T47D (cell line): ENCODE data around the gene RETREG1.
A peak's percentile ranks its signal among the peaks of the same experiment; 100 is the strongest.

Experiments
- DNase-seq, 2 experiments: peaks; one replicate each; pipeline versions ENCODE4 v3.0.0 to v3.0.0-alpha.2; 2011 to 2012; ENCODE audit warnings: low read depth in 1 of 2, low spot score in 1 of 2
- JUND ChIP-seq: IDR thresholded peaks from 2 replicates; pipeline ENCODE4 v1.6.1; 2012; ENCODE audit warnings: low read depth
- in situ Hi-C: cut with HindIII; loops from 2 replicates; pipeline ENCODE4 v1.10.0; 2016; ENCODE audit warnings: low sequenced_read_pairs, low pct_unique_long_range_greater_than_20kb

The RETREG1 gene

DNA sequence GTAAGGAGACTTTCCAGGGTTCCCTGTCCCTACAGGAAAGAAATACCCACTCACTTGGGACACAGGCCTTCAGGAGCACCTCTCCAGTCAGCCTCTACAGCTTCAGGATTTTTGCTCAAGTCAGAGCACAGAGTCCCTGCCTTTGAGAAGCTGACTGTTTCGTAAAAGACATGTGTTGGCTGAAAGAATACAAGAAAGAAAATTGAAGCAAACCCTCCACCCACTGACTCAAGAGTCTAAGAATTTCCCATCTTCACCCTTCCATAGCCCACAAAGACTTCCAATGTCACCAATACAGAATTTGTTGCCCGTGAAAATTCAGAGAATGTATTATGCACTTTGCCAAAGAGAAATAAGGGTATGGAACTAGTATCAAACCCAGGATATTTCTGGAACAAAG, 98.2 kb downstream of the RETREG1 start:
- TF ChIP-seq JUND = no peak
- in situ Hi-C loops = no loop called here
- no peak for DNase-seq

DNA sequence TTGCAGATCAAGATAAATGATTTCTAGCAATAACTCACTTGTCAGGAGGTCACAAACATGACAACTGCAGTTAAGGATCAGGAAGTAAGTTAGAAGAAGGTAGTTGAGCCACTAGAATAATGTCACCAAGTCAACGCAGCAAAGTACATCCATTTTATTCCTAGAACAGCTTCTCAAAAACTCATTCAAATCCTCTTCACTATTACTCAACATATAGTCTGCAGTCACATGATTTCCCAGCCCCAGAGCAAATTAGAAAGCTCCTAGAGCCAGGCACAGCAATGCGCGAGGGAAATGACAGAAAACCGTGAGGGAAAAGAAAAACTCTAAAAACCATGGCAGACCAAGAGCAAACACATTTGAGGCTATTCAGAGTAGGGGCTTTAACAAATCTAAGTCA, 101.3 kb downstream of the RETREG1 start:
- no peak for TF ChIP-seq JUND
- in situ Hi-C loops = no loop called here
- DNase-seq = no peak

DNA sequence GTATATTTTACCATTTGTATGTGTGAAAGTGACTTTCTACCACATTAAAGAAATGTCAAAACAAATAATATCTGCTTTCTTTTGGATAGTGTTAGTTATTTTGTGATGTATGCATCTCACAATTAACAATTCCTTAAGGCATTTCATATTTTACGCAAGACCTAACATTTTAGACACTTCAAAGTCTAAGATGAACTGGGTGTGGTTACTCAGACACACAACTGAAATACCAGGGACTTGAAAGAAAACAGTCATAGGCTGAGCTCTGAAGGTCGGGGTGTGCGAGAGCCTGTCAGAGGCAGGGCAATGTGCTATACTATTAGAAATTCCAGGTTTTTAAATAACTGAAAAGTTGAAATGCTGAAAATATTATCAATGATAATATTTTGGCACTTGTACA, 106.7 kb downstream of the RETREG1 start:
- no peak for DNase-seq
- TF ChIP-seq JUND = no peak
- in situ Hi-C loops = no loop called here

DNA sequence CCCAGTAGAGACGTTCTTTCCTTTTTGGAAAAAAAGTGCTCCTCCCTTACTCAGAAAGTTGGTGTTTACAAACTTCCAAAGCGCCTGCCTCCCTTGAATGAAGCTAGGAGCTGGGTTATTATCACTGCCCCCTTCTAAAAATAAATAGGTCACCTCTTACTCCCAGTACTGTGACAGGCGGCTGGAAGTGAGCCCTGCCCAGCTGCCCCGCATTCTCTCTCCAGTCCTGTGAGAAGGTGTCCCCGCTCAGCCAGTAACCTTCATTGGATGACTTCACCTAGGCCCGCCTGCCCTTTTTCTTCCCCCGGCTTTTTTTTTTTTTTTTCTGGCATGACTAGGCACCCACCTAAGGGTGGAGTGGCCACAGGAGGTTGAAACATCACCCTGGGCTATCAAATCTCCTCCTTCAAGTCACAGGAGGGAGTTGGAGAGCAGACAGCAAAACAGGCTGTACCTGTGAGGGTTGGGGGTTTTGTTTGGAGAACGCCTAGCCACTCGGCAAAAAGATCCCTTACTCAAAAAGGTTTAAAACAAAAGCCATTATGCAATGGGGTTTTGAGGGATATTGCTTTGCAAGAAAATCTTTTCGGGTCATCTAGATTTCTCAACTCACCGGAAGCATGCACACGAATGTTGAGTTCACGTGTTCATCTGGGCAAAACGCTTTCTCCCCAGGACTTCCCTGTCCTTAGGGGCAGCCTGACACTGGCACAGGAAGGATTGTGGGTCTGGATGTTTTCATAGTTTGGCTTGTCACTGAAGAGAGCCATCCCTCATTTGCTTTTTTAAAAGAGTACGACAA, 107.9 kb downstream of the RETREG1 start:
- DNase-seq = peak; percentile 18 to 73
- TF ChIP-seq JUND = no peak
- in situ Hi-C loops = no loop called here

DNA sequence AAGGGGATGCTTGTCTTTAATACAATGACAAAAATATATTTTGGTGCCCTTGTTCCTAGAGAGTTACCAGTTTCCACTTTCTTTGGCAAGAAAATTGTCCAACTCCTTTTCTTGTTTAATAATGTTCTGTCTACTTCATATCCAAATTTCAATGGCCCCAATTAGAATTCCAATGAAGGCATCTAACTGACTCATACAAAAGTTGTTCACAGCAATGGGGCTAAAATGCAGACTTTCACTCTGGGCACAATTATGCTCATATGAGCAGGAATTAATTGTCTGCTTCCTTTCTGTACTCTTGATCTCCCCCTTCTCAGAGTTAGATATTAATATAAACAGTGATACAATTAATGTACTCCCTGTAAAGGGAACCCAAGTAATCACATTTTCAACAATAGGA, 109.1 kb downstream of the RETREG1 start:
- in situ Hi-C loops = no loop called here
- DNase-seq = no peak
- TF ChIP-seq JUND = no peak

DNA sequence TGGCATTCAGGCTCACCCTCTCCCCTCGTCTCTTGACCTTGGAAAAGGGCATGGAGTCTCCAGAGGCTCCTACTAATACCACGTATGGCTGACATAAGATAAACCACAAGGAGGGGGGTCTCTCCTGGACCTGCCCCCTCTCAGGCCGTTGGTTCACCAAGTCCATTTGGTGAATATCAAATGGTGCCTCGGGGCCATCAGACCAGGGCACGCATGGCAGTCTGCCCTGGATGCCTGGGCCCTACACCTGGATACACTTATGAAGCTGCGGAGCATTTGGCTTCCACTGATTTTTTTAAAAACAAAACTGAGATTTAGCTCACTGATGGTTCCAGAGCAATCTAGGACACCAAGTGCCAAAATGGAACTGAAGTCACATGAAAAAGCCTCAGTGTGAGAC, 110.9 kb downstream of the RETREG1 start:
- TF ChIP-seq JUND = no peak
- in situ Hi-C loops = no loop called here
- no peak for DNase-seq

DNA sequence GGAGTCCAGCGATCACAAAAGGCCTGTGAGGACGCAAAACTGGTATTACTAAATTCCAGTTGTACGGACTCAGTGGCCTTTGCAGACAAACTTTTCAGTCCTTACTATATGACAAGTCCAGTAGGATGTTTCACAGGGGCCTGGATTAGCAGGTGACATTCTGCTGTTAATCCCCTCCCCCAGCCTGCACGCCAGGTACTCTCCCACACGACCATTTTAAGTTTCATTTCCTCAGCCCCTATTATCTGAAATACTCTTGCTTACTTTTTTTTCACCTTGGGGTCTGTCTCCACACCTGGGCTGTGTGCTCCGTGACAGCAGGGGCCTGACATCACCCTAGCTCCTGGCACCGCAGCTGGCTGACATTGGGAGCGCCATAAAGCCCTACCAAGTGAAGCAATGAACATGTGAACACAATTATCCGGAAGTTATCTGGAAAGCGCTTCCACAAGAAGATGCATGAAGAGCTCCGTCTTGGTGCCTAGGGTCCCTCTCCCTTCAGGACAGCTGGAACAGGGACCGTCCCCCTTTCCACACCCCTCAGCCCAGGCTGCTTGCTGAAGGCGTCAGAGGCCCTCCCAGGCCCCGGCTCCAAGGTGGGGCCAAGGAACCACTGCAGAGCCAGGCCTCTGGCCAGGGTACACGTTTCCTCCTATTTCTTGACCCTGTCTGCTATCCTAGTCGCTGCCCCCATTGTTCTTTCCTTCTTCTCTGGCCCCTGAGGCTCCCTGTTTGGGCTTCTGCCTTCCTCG, 111.5 kb downstream of the RETREG1 start:
- no peak for TF ChIP-seq JUND
- no peak for DNase-seq
- in situ Hi-C loops = no loop called here

DNA sequence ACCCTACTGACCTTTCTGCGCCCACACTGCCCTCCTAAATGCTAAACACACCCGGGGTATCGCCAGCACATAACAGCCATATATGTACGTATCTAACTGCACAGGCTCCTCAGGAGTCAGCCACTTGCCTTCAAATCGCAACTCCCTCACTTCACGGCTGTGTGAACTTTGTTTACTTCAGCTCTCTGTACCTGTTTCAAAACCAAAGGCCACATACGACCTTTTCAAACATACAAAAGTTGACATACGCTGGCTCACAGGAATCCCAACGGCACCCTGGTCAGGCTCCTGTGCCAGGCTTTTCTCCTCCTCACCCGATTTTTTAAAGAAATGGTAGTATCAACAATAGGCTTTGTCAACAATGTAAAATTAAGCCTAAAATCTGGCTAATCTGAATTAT, 112.2 kb downstream of the RETREG1 start:
- in situ Hi-C loops = no loop called here
- no peak for DNase-seq
- no peak for TF ChIP-seq JUND

DNA sequence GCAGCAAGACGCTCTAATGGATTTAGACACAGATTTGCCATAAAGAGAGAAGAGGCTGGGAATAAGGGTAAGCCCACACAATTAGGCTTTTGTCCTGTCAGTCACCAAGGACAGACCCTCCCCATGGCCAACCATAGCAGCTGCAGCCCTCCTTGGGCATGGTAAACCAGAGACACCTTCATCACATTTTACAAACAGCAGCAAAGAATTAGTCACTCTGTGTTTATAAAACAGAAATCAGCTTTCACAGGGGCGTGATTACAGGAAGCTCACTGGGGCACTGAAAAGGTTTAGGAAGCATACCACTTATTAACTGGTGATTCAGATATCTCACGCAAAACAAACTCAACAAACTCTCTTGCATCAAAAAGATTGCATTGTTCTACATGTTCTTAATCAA, 113.9 kb downstream of the RETREG1 start:
- TF ChIP-seq JUND = no peak
- no peak for DNase-seq
- in situ Hi-C loops = no loop called here

DNA sequence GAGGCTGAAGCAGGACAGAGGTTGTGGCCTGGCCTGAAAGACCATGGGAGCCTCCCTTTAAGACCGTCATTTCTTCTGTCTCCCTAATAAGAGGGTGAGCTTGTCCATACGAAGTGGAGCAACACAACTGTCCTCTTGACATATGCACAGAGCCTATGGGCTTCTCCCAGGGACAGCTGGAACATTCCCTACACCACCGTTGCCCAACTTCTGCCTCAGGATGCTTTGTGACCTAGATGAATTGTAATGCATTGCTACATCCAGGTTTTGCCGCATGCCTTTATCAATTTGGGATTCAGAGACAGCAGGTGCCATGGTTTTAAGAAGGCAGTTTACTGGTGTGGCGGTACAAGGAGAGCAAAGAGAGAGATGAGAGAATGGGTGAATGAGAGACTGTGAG, 116.8 kb downstream of the RETREG1 start:
- no peak for TF ChIP-seq JUND
- DNase-seq = no peak
- in situ Hi-C loops = no loop called here

DNA sequence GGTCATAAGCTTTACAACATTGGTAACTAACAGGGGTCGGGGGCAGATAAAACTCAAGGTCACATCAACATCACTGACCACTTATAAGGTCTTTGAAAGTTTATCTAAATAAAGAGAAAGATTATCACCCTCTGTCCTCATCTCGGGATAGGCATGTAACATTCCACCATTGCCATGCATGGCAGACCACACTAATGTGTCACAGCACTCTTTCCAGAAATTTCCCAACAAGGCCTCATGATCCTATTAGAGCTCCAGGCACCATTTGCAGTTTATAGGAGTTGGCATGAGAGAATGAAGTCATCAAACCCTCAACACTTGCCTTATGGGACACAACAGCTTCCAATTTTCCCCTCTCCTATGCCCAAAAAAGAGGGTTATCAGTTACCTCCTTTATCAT, 119.3 kb downstream of the RETREG1 start:
- TF ChIP-seq JUND = no peak
- DNase-seq = no peak
- in situ Hi-C loops = no loop called here

DNA sequence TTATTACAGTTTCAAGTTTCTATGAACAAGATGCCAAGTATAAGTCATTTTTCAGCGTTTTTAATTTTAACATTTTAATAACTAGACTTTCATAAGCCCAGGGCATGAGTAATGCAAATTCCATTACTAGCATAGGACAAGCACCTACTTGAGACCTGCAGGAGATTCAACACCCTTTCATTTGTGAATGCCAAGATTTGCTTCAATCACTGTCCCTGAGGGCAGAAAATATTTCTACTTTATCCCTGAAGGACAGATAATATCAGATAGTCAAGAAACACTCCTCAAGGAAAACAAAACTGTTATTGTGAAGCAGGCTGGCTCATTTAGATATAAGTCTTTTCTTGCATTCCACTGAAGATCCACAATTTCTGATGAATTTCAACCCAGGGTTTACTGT, 123.5 kb downstream of the RETREG1 start:
- in situ Hi-C loops = no loop called here
- TF ChIP-seq JUND = no peak
- DNase-seq = peak in 1 of 2 experiments; percentile 78

DNA sequence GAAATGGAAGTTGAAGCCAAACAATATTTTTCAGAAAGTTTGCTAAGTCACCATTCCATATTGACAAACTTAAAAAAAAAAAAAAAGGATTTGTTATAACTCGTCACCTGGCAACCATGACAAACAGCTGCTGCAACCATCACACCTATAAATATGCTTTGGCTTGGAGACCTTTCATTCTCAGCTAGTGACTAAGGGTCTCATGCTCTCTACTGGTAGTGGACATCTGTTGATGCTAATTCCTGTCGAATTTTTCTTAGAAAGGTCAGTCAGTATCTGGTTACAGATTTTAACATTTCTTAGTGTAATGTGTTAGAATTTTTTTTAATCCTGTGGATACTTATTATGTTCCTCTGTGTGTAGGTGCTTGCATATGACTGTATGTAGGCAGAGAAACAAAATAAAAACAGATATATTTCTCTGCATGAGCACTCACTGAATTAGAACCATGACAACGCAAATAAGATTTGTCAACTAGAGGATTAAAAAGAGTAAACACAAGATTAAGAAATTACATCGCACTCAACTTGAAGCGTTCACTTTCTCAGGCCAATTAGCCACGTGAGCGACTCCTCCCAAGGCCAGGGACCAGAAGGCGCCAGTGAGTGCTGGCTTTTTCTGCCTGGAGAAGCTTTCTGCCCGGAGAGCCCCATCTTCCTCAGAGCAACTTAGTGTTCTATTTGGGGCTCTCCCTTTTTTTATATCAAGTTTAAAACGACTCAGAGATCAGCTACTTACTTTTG, 124.2 kb downstream of the RETREG1 start:
- in situ Hi-C loops = no loop called here
- DNase-seq = peak in 1 of 2 experiments; percentile 46
- TF ChIP-seq JUND = no peak
